Stimulated activated CD4-positive, alpha-beta T cell treated with anti-CD3 and anti-CD28 coated beads, Interleukin-12 subunit alpha, Interleukin-12 subunit beta, amount 100 ng/mL, for 4 hours (primary cell): ENCODE measurements around the gene OGFOD3.
"Not testable (repeated sequence)": the region's sequence is repeated elsewhere in the genome, so short reads cannot be mapped to it uniquely, and the experiment has no call there.

Source experiments
- DNase-seq: peaks from one replicate; pipeline ENCODE4 v3.0.0-alpha.2; 2020

OGFOD3 gene

GRCh38 chr17:82432017-82432416 is 13.6 kb upstream of the OGFOD3 start:
- DNase-seq = no peak

DNA sequence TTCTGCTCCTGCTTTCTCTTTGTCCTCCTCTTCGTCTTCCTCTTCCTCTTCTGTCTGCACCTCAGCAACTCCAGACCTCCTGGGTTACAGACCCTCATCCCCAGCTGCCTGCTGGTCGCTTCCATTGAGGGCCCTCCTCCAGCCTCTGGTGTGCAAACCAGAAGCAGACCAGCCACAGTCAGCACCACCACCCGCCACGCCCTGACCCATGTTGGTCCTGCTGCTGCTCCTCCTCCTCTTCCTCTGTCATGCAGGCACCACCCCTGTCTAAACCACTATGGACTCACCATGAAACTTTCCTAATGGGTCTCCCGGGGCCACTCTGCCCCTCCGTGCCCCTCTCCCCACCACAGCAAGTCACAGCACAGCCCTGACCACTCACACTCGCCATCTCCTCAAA is 11.4 kb upstream of the OGFOD3 start:
- no peak for DNase-seq

- no peak for DNase-seq
These were observed 10.2 kb upstream of the OGFOD3 start for GRCh38 chr17:82428546-82428945.

DNA sequence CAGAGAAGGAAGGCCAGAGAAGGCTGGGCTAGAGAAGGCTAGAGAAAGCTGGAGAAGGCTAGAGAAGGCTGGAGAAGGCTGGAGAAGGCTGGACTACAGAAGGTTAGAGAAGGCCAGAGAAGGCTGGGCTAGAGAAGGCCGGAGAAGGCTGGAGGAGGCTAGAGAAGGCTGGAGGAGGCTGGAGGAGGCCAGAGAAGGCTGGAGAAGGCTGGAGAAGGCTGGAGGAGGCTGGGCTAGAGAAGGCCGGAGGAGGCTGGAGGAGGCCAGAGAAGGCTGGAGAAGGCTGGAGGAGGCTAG is 6.4 kb upstream of the OGFOD3 start:
- no peak for DNase-seq

- DNase-seq = peak; percentile 54
These were observed 5.8 kb upstream of the OGFOD3 start for GRCh38 chr17:82424001-82424862.

DNA sequence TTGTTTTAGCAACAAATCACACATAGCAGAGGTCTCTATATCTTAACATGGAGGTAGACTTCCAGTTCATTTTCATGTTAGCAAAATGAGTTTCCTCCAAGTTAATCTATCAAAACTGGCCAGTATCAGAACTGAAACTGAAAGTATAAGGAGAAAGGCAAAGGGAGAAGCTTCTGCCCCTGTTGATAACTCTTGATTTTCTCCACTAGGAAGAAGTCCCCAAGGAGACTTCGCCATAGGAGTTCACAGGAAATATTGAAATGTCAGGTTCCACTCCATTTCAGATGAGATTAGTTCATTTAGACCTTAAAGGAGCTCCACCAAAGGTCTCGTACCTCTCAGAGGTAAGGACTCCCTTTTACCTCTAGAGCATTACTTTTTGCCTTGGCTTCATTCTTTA is 1.2 kb upstream of the OGFOD3 start:
- DNase-seq = no peak

GRCh38 chr17:82416771-82417170 is 1.6 kb downstream of the OGFOD3 start:
- DNase-seq = no peak

GRCh38 chr17:82416264-82416663 is 2.1 kb downstream of the OGFOD3 start:
- no peak for DNase-seq

DNA sequence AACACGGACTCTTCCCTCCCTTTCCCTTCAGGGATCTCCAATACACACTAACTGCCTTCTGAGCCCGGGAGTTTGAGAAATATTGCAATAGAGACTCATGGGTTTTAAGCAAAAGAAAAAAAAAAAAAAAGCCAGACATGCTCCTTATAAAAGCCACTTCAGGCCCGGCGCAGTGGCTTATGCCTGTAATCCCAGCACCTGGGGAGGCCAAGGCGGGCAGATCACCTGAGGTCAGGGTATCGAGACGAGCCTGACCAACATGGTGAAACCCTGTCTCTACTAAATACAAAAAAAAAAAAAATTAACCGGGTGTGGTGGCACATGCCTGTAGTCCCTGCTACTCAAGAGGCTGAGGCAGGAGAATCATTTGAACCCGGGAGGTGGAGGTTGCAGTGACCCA is 2.6 kb downstream of the OGFOD3 start:
- DNase-seq = no peak

DNA sequence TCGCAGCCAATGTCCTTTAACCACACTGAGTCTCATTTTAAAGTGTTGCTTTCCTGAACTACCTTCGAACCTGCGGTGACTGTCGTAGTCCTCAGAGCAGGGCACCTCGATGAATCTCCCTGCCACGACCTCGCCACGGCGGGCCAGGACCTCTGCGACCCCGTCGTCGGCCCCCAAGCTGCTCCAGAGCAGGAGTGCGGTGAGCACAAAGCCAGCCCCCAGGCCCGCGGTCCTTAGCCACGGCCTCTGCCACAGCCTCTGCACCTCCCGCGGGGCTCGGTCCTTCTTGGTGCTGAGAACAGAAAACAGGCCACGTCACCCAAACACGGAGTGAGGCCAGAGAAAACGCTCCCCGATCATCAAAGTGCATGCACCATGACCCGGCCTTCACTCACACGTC is 3.0 kb downstream of the OGFOD3 start:
- DNase-seq = no peak

GRCh38 chr17:82414548-82415281 is 3.7 kb downstream of the OGFOD3 start:
- DNase-seq = peak; percentile 70

- DNase-seq = no peak
These were observed 5.6 kb downstream of the OGFOD3 start for GRCh38 chr17:82412535-82413520.

GRCh38 chr17:82412081-82412480 is 6.3 kb downstream of the OGFOD3 start:
- DNase-seq = not testable (repeated sequence)

DNA sequence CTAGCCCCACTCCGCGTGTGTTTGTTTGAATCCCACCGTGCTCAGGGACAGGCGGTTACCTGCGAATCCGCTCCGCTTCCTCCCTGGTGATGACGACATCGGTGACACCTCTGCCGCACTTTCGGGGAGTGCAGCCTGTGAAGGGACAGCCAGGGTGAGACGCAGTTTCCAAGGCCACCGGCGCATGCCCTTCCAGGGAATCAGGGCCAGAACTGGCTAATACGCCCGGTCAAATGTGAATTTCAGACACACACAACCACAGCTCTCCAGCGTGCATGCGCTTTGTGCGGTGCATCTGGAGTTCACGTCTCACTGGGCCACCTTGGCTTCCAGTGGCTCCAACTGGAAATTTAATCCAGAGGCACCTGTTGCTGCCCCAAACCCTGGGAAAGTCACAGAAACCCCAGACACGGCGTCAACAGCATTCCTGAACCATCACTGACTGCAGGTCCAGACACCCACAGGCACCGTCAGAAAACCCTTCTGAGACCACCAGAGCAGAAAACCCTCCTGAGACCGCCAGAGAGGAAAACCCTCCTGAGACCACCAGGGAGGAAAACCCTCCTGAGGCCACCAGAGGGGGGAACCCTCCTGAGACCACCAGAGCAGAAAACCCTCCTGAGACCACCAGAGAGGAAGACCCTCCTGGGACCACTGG is 6.9 kb downstream of the OGFOD3 start:
- DNase-seq = no peak

DNA sequence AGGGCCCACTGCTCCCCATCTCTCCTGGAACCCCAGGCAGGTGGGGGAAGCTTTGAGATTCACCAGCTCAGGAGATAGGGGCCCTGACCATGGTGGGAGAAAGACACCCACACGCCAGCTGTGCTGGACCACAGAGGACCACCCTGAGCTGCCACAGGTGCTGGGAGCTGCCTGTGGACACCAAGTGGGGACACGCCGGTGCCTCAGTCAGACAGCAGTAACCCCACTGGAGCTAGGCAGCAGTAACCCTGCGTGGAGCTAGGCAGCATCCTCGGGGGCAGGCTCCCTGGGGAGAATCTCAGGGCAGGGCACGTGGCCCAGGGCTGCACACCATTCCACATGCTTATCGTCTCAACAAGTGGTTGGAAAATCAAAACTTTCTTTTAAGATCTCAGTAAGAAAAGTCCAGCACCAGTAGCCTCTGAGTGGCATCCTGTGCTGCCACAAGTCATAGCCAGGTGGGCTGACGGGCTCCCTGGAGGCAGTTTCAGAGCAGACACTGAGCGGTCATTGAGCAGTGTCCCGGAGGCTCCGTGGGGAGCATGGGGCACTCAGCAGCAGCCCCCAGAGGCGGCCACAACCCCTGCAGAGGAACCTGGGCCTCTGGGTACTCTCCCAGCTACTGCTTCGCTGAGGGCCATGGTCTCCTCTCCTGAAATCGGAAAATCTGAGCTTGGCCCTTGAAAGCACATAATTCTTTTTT is 8.2 kb downstream of the OGFOD3 start:
- DNase-seq = no peak

DNA sequence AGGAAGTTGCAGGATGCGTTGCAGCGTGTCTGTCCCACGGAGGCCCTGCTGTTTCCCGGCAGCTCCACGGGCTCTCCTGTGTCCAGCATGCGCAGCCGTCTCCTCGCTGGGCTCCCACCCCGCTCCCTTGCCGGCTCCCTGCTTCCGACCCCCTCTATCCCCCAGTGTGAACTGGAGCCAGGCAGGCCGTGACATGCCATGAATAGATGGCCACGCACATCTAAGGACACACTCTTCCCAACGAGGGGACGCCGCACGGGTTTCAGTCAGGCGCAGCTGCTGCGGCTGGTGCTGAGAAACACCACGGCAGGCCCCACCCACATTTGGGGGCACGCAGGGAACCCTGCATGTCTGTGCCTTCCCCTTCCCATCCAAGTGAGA is 9.5 kb downstream of the OGFOD3 start:
- DNase-seq = no peak

GRCh38 chr17:82408288-82408937 is 10.0 kb downstream of the OGFOD3 start:
- no peak for DNase-seq

DNA sequence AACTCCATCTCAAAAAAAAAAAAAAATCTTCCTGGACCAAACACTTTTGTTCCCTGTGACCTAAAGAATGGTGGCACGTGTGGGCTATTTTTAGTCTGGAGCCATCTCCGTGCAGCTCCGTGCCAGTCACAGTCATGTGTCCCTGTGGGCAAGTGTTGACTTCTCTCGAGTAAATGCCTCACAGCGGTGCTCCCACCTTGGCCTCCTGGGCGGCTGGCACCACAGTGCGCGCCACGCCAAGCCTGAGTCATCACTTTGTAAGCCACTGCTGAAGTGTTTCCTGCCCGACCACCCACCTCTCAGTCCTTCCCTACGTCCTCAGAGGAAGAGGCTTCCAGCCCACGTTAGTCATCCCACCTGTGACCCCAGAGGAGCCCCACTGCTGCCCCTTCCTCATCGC is 11.1 kb downstream of the OGFOD3 start:
- DNase-seq = no peak

DNA sequence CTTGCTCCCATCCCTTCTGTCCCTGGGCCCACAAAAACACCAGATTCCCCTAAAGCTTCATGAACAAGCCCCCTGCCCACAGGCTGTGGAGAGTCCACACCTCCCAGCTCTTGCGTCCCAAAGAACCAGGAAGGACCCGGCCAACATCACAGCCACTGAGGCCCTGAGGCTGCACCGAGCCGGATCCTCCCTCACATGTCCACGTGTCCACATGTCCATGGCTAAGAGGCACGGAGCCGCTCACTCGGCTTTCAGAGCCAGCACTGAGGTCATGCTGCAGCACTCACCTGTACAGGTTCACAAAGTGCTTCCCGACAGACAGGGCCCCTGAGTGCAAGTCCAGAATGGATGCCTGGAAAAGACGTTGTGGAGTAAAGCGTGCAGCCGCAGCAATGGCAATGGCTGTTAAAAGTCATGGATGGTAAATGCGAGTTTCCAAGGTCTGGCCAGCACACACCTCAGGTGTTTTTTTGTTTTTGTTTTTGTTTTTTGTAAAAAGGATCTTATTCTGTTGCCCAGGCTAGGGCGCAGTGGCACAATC is 12.2 kb downstream of the OGFOD3 start:
- no peak for DNase-seq

DNA sequence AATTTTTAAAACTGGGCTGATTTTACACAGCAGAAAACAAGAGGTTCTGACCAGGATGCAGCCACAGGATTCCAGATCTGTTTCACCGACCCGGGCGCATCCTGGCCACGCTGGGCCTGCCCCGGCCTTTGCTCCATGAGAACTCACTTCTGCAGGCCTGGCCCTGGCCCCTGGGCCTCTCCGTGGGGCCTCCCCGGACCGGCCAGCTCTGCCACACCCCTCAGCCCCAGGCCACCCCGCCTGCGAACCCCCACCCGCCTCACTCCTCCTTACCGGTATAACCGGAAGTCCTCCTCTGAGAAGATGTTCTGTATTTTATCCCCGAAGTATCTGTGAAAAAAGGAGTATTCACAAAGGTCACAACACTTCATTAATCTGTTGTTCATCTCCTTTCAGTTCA is 13.3 kb downstream of the OGFOD3 start:
- no peak for DNase-seq
